Endodermal cell (in vitro differentiated cells): ENCODE results near the gene MBD3L5. TPM values are rescaled to one million over a fixed set of nuclear protein-coding genes. Genes with fewer than 3 reads are reported as not detected.
A peak's percentile ranks its signal among the peaks of the same experiment; 100 is the strongest.

Experiments
- DNase-seq: peaks from one replicate; pipeline ENCODE4 v3.0.0-alpha.2; 2017
- H3K27ac ChIP-seq: 2 replicates; pipeline ENCODE4 v1.5.1; 2013; ENCODE audit warnings: mild to moderate bottlenecking, low read depth, low read length, moderate library complexity
- H3K27me3 ChIP-seq: 2 replicates; pipeline ENCODE4 v1.6.1; 2013; ENCODE audit warnings: mild to moderate bottlenecking, low read length, moderate library complexity; ENCODE audit not compliant: insufficient read depth, control insufficient read depth, poor library complexity, severe bottlenecking
- H3K36me3 ChIP-seq: 2 replicates; pipeline ENCODE4 v1.7.0; 2013; ENCODE audit warnings: mild to moderate bottlenecking, low read length, moderate library complexity; ENCODE audit not compliant: control insufficient read depth, insufficient read depth
- H3K4me1 ChIP-seq: one replicate; pipeline ENCODE4 v1.7.0; 2013; ENCODE audit warnings: low read length; ENCODE audit not compliant: control insufficient read depth, insufficient read depth
- H3K4me3 ChIP-seq: 2 replicates; pipeline ENCODE4 v1.5.1; 2013; ENCODE audit warnings: mild to moderate bottlenecking, low read length, moderate library complexity
- H3K9ac ChIP-seq: 2 replicates; pipeline ENCODE4 v1.6.1; 2013; ENCODE audit warnings: mild to moderate bottlenecking, low read length, moderate library complexity; ENCODE audit not compliant: poor library complexity, severe bottlenecking; ENCODE audit errors: extremely low read depth
- H3K9me3 ChIP-seq: 2 replicates; pipeline ENCODE4 v1.6.1; 2013; ENCODE audit warnings: mild to moderate bottlenecking, low read length, moderate library complexity; ENCODE audit not compliant: control insufficient read depth
- H3K27ac Mint-ChIP-seq: 2 replicates; pipeline ENCODE4 v1.8.0; 2020; ENCODE audit warnings: mixed read lengths
- H3K27me3 Mint-ChIP-seq: 2 replicates; pipeline ENCODE4 v1.8.0; 2021; ENCODE audit warnings: mild to moderate bottlenecking, mixed read lengths; ENCODE audit not compliant: insufficient read depth
- H3K36me3 Mint-ChIP-seq: 2 replicates; pipeline ENCODE4 v1.8.0; 2020; ENCODE audit warnings: low read depth, mixed read lengths
- H3K4me1 Mint-ChIP-seq: 2 replicates; pipeline ENCODE4 v1.8.0; 2020; ENCODE audit warnings: mixed read lengths
- H3K4me3 Mint-ChIP-seq: 2 replicates; pipeline ENCODE4 v1.8.0; 2020; ENCODE audit warnings: mild to moderate bottlenecking, moderate library complexity, mixed read lengths
- H3K9me3 Mint-ChIP-seq: 2 replicates; pipeline ENCODE4 v1.8.0; 2020; ENCODE audit warnings: mild to moderate bottlenecking, mixed read lengths
- WGBS, 2 experiments: methylation state at CpG; one replicate each; pipeline versions ENCODE4 v1.1.5 to v1.1.7; 2013; ENCODE audit warnings: missing lambda C conversion rate in 2 of 2, mixed read lengths in 1 of 2; ENCODE audit not compliant: insufficient coverage in 1 of 2, insufficient read length in 1 of 2; 5-methylcytosine and 5-hydroxymethylcytosine counted together
- total RNA-seq, 2 donors: library from RNA; stranded (reverse); fragmentation: NEBNext Ultra II Directional in 1 of 2; extraction: Animal tissue kit (Norgen Biotek cat#: 25700) in 1 of 2; gene quantifications; 2 replicates in 1 of 2; 3 replicates in 1 of 2; pipeline ENCODE4 v1.2.1, GENCODE V29; 2021
- TF ChIP-seq, protein P1 (sequence below): fragments of 200-600 bp; sonication (generic); conservative IDR thresholded peaks from 2 replicates; pipeline ENCODE4 v1.5.0; 2021; ENCODE audit warnings: antibody characterized with exemption, mild to moderate bottlenecking

The MBD3L5 gene
- total RNA-seq, 2 donors from 2014 or later, result not detected

DNA sequence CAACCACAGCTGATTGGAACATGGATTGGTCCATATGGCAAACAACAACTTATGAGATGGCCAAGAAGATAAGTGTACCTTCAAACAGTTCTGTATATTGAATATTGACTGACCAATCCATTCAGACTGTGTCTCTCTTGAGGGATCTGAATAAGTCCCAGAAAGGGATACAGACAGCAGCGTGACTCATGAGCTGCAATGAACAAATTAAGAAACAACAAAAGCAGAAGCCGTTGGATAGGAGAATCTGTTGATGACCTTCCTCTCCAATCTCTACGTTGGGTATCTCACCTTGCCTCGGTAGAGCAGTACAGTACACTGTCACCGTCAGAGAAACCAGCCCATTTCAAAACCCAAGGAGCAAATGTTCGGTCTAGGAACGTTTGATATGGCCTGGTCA lies 30.4 kb upstream of the MBD3L5 start:
- Histone ChIP-seq H3K36me3 (no peaks in the 10 kb centered on the region), H3K4me1 (no peaks in the 10 kb centered on the region), H3K9ac (no peak overlapping the region), H3K27me3 (no peaks in the 10 kb centered on the region), H3K9me3 (peaks cover 69% of the 10 kb centered on the region), H3K4me3 (peak overlapping the region; percentile 29), H3K27ac (no peak overlapping the region)
- TF ChIP-seq, protein P1, sequence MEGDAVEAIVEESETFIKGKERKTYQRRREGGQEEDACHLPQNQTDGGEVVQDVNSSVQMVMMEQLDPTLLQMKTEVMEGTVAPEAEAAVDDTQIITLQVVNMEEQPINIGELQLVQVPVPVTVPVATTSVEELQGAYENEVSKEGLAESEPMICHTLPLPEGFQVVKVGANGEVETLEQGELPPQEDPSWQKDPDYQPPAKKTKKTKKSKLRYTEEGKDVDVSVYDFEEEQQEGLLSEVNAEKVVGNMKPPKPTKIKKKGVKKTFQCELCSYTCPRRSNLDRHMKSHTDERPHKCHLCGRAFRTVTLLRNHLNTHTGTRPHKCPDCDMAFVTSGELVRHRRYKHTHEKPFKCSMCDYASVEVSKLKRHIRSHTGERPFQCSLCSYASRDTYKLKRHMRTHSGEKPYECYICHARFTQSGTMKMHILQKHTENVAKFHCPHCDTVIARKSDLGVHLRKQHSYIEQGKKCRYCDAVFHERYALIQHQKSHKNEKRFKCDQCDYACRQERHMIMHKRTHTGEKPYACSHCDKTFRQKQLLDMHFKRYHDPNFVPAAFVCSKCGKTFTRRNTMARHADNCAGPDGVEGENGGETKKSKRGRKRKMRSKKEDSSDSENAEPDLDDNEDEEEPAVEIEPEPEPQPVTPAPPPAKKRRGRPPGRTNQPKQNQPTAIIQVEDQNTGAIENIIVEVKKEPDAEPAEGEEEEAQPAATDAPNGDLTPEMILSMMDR, result no peak
- Mint-ChIP-seq H3K4me1 (no peaks in the 10 kb centered on the region), H3K36me3 (peaks cover 5% of the 10 kb centered on the region), H3K4me3 (no peak overlapping the region), H3K9me3 (peaks cover 90% of the 10 kb centered on the region), H3K27me3 (no peaks in the 10 kb centered on the region), H3K27ac (no peak overlapping the region)
- WGBS, 2 experiments, result 58 to 61% methylated on average over 5 to 7 of the region's 7 CpGs
- DNase-seq, result no peak

GRCh38 chr19:7000333-7000732 lies 30.0 kb upstream of the MBD3L5 start:
- Mint-ChIP-seq H3K27ac (no peak overlapping the region), H3K36me3 (peaks cover 1% of the 10 kb centered on the region)
- no peak overlapping the region for H3K27ac ChIP-seq

DNA sequence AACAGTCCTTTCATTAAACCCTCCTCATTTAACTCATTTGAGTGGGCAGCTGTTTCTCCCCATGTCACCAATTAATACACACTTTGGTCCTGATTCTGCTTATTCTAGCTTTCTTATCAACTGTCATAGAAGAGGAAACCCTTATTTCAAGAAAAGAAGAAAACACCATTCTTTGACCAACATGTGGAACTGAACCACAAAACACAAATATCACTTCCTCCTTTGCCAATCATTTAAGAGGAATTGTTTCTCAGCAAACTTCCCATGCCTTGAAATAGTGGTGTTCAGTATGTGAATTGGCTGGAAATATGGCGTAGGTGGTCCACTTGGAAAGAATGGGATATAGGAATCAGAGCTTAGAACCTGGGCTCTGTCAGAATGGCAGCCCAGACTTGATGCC lies 29.6 kb upstream of the MBD3L5 start:
- Mint-ChIP-seq H3K27ac (no peak overlapping the region), H3K27me3 (no peaks in the 10 kb centered on the region), H3K4me1 (no peaks in the 10 kb centered on the region), H3K36me3 (no peaks in the 10 kb centered on the region), H3K4me3 (no peak overlapping the region), H3K9me3 (peaks cover 90% of the 10 kb centered on the region)
- 33 to 77% methylated on average over 1 of the region's 1 CpG for WGBS, 2 experiments
- Histone ChIP-seq H3K27me3 (no peaks in the 10 kb centered on the region), H3K27ac (no peak overlapping the region), H3K4me3 (peak overlapping the region; percentile 28), H3K4me1 (no peaks in the 10 kb centered on the region), H3K9me3 (peaks cover 60% of the 10 kb centered on the region), H3K36me3 (no peaks in the 10 kb centered on the region), H3K9ac (no peak overlapping the region)
- TF ChIP-seq, protein P1, result no peak
- no peak for DNase-seq

More at GRCh38 chr19:7000333-7000732, 30.0 kb upstream of the MBD3L5 start:
- H3K9me3 ChIP-seq, result peaks cover 65% of the 10 kb centered on the region
- TF ChIP-seq, protein P1, result no peak
- Mint-ChIP-seq H3K4me3 (no peak overlapping the region), H3K9me3 (peaks cover 90% of the 10 kb centered on the region), H3K4me1 (no peaks in the 10 kb centered on the region), H3K27me3 (no peaks in the 10 kb centered on the region)
- H3K27me3 ChIP-seq, result no peaks in the 10 kb centered on the region
- H3K9ac ChIP-seq, result no peak overlapping the region
- WGBS, 2 experiments, result 46 to 59% methylated on average over 2 to 3 of the region's 3 CpGs
- H3K4me3 ChIP-seq, result peak overlapping the region; percentile 29
- no peaks in the 10 kb centered on the region for H3K4me1 ChIP-seq
- H3K36me3 ChIP-seq, result no peaks in the 10 kb centered on the region
- DNase-seq, result no peak
